Measurements from ENCODE around the gene MPRIP. TPM values are rescaled to one million over a fixed set of nuclear protein-coding genes. Genes with fewer than 3 reads are reported as not detected.

Gene MPRIP
- total RNA-seq, 8 experiments from 2014 or later: 35.0 to 136 (median 91.5) TPM

- 80 to 96% (median 92%) methylated on average over 2 to 5 of the region's 11 CpGs; no CpG with 5 or more reads in 6 of the 10 experiments for WGBS, 10 experiments
- in situ Hi-C loops (cut with MboI; ENCODE audit: low pct_unique_long_range_greater_than_20kb in 2 of 9, low sequenced_read_pairs in 9 of 9, unreplicated experiment in 9 of 9): no loop called here
- H3K27ac ChIP-seq: no peak overlapping the region
- ATAC-seq (replicated peaks in 6 of 8): no peak
- H3K4me3 ChIP-seq: no peak overlapping the region
- H3K4me1 ChIP-seq (replicated peaks in 1 of 2): peaks cover 5 to 11% of the 10 kb centered on the region in 2 donors
These were observed 20.1 kb downstream of the MPRIP start for GRCh38 chr17:17062356-17062755.

- ATAC-seq (replicated peaks in 6 of 8): no peak
- Histone ChIP-seq H3K27ac (no peak overlapping the region), H3K4me3 (no peak overlapping the region), H3K4me1 (replicated peaks in 1 of 2) (peaks cover 7 to 16% of the 10 kb centered on the region in 2 donors)
- in situ Hi-C loops (cut with MboI; ENCODE audit: low pct_unique_long_range_greater_than_20kb in 2 of 9, low sequenced_read_pairs in 9 of 9, unreplicated experiment in 9 of 9): no loop called here
- WGBS, 10 experiments: 0 to 97% (median 80%) methylated on average over 1 to 7 of the region's 7 CpGs; no CpG with 5 or more reads in 5 of the 10 experiments
These were observed 20.6 kb downstream of the MPRIP start for GRCh38 chr17:17062866-17063265.

GRCh38 chr17:17063546-17064122, 21.4 kb downstream of the MPRIP start:
- in situ Hi-C loops (cut with MboI; ENCODE audit: low pct_unique_long_range_greater_than_20kb in 2 of 9, low sequenced_read_pairs in 9 of 9, unreplicated experiment in 9 of 9): no loop called here
- Histone ChIP-seq H3K4me1 (replicated peaks in 1 of 2) (peaks cover 7 to 17% of the 10 kb centered on the region in 2 donors), H3K27ac (no peak overlapping the region), H3K4me3 (no peak overlapping the region)
- 80 to 100% (median 96%) methylated on average over 1 to 5 of the region's 12 CpGs; no CpG with 5 or more reads in 3 of the 10 experiments for WGBS, 10 experiments
- ATAC-seq (replicated peaks in 6 of 8): no peak

- Histone ChIP-seq H3K4me1 (replicated peaks in 1 of 2) (peaks cover 7 to 17% of the 10 kb centered on the region in 2 donors), H3K4me3 (no peak overlapping the region), H3K27ac (no peak overlapping the region)
- in situ Hi-C loops (cut with MboI; ENCODE audit: low pct_unique_long_range_greater_than_20kb in 2 of 9, low sequenced_read_pairs in 9 of 9, unreplicated experiment in 9 of 9): no loop called here
- WGBS, 10 experiments: 69 to 100% (median 94%) methylated on average over 2 to 7 of the region's 7 CpGs; no CpG with 5 or more reads in 5 of the 10 experiments
- no peak for ATAC-seq (replicated peaks in 6 of 8)
These were observed 22.1 kb downstream of the MPRIP start for GRCh38 chr17:17064322-17064721.

- Histone ChIP-seq H3K4me3 (no peak overlapping the region), H3K4me1 (replicated peaks in 1 of 2) (peaks cover 7 to 17% of the 10 kb centered on the region in 2 donors), H3K27ac (no peak overlapping the region)
- in situ Hi-C loops (cut with MboI; ENCODE audit: low pct_unique_long_range_greater_than_20kb in 2 of 9, low sequenced_read_pairs in 9 of 9, unreplicated experiment in 9 of 9): no loop called here
- no peak for ATAC-seq (replicated peaks in 6 of 8)
- 80 to 100% (median 98%) methylated on average over 1 to 2 of the region's 2 CpGs for WGBS, 10 experiments
These were observed 23.8 kb downstream of the MPRIP start for GRCh38 chr17:17066021-17066420.

GRCh38 chr17:17067257-17067656, 25.0 kb downstream of the MPRIP start:
- ATAC-seq (replicated peaks in 6 of 8): peak; percentile 42 to 100 (median 98)
- Histone ChIP-seq H3K4me3 (no peak overlapping the region), H3K27ac (peak overlapping the region in 1 of 2 donors; percentile 90), H3K4me1 (replicated peaks in 1 of 2) (peaks cover 7 to 17% of the 10 kb centered on the region in 2 donors)
- WGBS, 10 experiments: 48 to 82% (median 70%) methylated on average over 2 to 5 of the region's 5 CpGs
- in situ Hi-C loops (cut with MboI; ENCODE audit: low pct_unique_long_range_greater_than_20kb in 2 of 9, low sequenced_read_pairs in 9 of 9, unreplicated experiment in 9 of 9): no loop called here

GRCh38 chr17:17069849-17070248, 27.6 kb downstream of the MPRIP start:
- no peak overlapping the region for H3K4me3 ChIP-seq

GRCh38 chr17:17070931-17071330, 28.7 kb downstream of the MPRIP start:
- WGBS, 10 experiments: 50 to 100% (median 83%) methylated on average over 1 to 4 of the region's 5 CpGs; no CpG with 5 or more reads in 4 of the 10 experiments
- ATAC-seq (replicated peaks in 6 of 8): no peak
- Histone ChIP-seq H3K4me3 (no peak overlapping the region), H3K27ac (no peak overlapping the region), H3K4me1 (replicated peaks in 1 of 2) (peaks cover 17 to 28% of the 10 kb centered on the region in 2 donors)
- in situ Hi-C loops (cut with MboI; ENCODE audit: low pct_unique_long_range_greater_than_20kb in 2 of 9, low sequenced_read_pairs in 9 of 9, unreplicated experiment in 9 of 9): no loop called here

More at GRCh38 chr17:17069849-17070248, 27.6 kb downstream of the MPRIP start:
- ATAC-seq (replicated peaks in 6 of 8): no peak
- in situ Hi-C loops (cut with MboI; ENCODE audit: low pct_unique_long_range_greater_than_20kb in 2 of 9, low sequenced_read_pairs in 9 of 9, unreplicated experiment in 9 of 9): no loop called here
- Histone ChIP-seq H3K4me1 (replicated peaks in 1 of 2) (peaks cover 8 to 17% of the 10 kb centered on the region in 2 donors), H3K27ac (no peak overlapping the region)

- H3K27ac ChIP-seq: no peak overlapping the region
- in situ Hi-C loops (cut with MboI; ENCODE audit: low pct_unique_long_range_greater_than_20kb in 2 of 9, low sequenced_read_pairs in 9 of 9, unreplicated experiment in 9 of 9): no loop called here
- 55 to 100% (median 83%) methylated on average over 1 to 10 of the region's 14 CpGs; no CpG with 5 or more reads in 2 of the 10 experiments for WGBS, 10 experiments
- ATAC-seq (replicated peaks in 6 of 8): no peak
- peaks cover 16 to 27% of the 10 kb centered on the region in 2 donors for H3K4me1 ChIP-seq (replicated peaks in 1 of 2)
- H3K4me3 ChIP-seq: no peak overlapping the region
These were observed 29.5 kb downstream of the MPRIP start for GRCh38 chr17:17071531-17072360.

- no peak for ATAC-seq (replicated peaks in 6 of 8)
- 33 to 92% (median 89%) methylated on average over 1 to 4 of the region's 5 CpGs; no CpG with 5 or more reads in 7 of the 10 experiments for WGBS, 10 experiments
- Histone ChIP-seq H3K4me1 (replicated peaks in 1 of 2) (peaks cover 11 to 19% of the 10 kb centered on the region in 2 donors), H3K27ac (no peak overlapping the region), H3K4me3 (no peak overlapping the region)
- in situ Hi-C loops (cut with MboI; ENCODE audit: low pct_unique_long_range_greater_than_20kb in 2 of 9, low sequenced_read_pairs in 9 of 9, unreplicated experiment in 9 of 9): no loop called here
These were observed 30.3 kb downstream of the MPRIP start for GRCh38 chr17:17072546-17072945.

GRCh38 chr17:17073030-17073564, 30.8 kb downstream of the MPRIP start:
- in situ Hi-C loops (cut with MboI; ENCODE audit: low pct_unique_long_range_greater_than_20kb in 2 of 9, low sequenced_read_pairs in 9 of 9, unreplicated experiment in 9 of 9): no loop called here
- peak in 1 of 8 experiments; percentile 18 for ATAC-seq (replicated peaks in 6 of 8)
- WGBS, 10 experiments: 77 to 100% (median 100%) methylated on average over 1 to 8 of the region's 12 CpGs; no CpG with 5 or more reads in 3 of the 10 experiments
- Histone ChIP-seq H3K4me3 (no peak overlapping the region), H3K4me1 (replicated peaks in 1 of 2) (peaks cover 11 to 14% of the 10 kb centered on the region in 2 donors), H3K27ac (no peak overlapping the region)

- H3K4me3 ChIP-seq: no peak overlapping the region
- peaks cover 11 to 14% of the 10 kb centered on the region in 2 donors for H3K4me1 ChIP-seq (replicated peaks in 1 of 2)
- no peak overlapping the region for H3K27ac ChIP-seq
- 0 to 100% (median 86%) methylated on average over 2 to 6 of the region's 15 CpGs; no CpG with 5 or more reads in 5 of the 10 experiments for WGBS, 10 experiments
- peak in 3 of 8 experiments; percentile 55 to 62 (median 57) for ATAC-seq (replicated peaks in 6 of 8)
- in situ Hi-C loops (cut with MboI; ENCODE audit: low pct_unique_long_range_greater_than_20kb in 2 of 9, low sequenced_read_pairs in 9 of 9, unreplicated experiment in 9 of 9): no loop called here
These were observed 31.5 kb downstream of the MPRIP start for GRCh38 chr17:17073581-17074403.
